B cell (primary cell): ENCODE data around the gene KLHDC8A. TPM values are rescaled to one million over a fixed set of nuclear protein-coding genes. Genes with fewer than 3 reads are reported as not detected.
"Not testable (repeated sequence)": the region's sequence is repeated elsewhere in the genome, so short reads cannot be mapped to it uniquely, and the experiment has no call there.

Experiments
- ATAC-seq: fragments of 200-7000 bp; cut with Tn5 transposase; one replicate; pipeline ENCODE4 v1.10.0; 2021; ENCODE audit warnings: low read depth, mild to moderate bottlenecking, moderate number of reproducible peaks, moderate library complexity
- CTCF ChIA-PET: fragments of 350-600 bp; sonication (Branson Sonifier 250); formaldehyde crosslinking; loops from one replicate; lab custom pipeline; 2021; ENCODE audit warnings: antibody characterized with exemption, inconsistent platforms; lab: Charles Lee
- POLR2A ChIA-PET: fragments of 350-600 bp; sonication (Branson Sonifier 250); formaldehyde crosslinking; loops from one replicate; lab custom pipeline; 2021; ENCODE audit warnings: antibody characterized with exemption; lab: Charles Lee
- DNase-seq: peaks from one replicate; pipeline ENCODE4 v3.0.0; 2013
- H2AFZ ChIP-seq: 2 replicates; pipeline ENCODE4 v1.6.1; 2012; ENCODE audit warnings: mild to moderate bottlenecking, low read depth, low read length; ENCODE audit not compliant: insufficient read depth, poor library complexity, severe bottlenecking
- H3K27ac ChIP-seq, 2 donors: 1 replicate in 1 of 2; 2 replicates in 1 of 2; pipeline ENCODE4 v1.5.1; 2012 to 2013; ENCODE audit warnings: low read length in 2 of 2, mild to moderate bottlenecking in 2 of 2, moderate library complexity in 1 of 2
- H3K27me3 ChIP-seq, 4 experiments: fragments of 200-600 bp in 1 of 4; sonication (generic) in 1 of 4; replicated peaks in 1 of 4; 1 replicate in 2 of 4; 2 replicates in 2 of 4; pipeline versions ENCODE4 v1.6.1 to v1.7.0; 2013 to 2016; ENCODE audit warnings: low read length in 3 of 4, mild to moderate bottlenecking in 2 of 4, mixed read lengths in 1 of 4, moderate library complexity in 1 of 4; ENCODE audit not compliant: insufficient read depth in 4 of 4, control insufficient read depth in 3 of 4; ENCODE audit errors: control extremely low read depth in 1 of 4
- H3K36me3 ChIP-seq, 2 experiments: replicated peaks in 1 of 2; 1 replicate in 1 of 2; 2 replicates in 1 of 2; pipeline versions ENCODE4 v1.6.1 to v1.7.1; 2013; ENCODE audit warnings: low read length in 1 of 2; ENCODE audit not compliant: insufficient read depth in 2 of 2, control insufficient read depth in 1 of 2; ENCODE audit errors: control extremely low read depth in 1 of 2, extremely low read depth in 1 of 2
- H3K4me1 ChIP-seq, 2 donors: fragments of 200-600 bp in 1 of 2; sonication (generic) in 1 of 2; 1 replicate in 1 of 2; 2 replicates in 1 of 2; pipeline versions ENCODE4 v1.5.1 to v1.6.1; 2013 to 2017; ENCODE audit warnings: low read length in 2 of 2; ENCODE audit not compliant: control insufficient read depth in 2 of 2, insufficient read depth in 2 of 2
- H3K4me2 ChIP-seq: replicated peaks from 2 replicates; pipeline ENCODE3; 2012; ENCODE audit warnings: mild to moderate bottlenecking, low read depth, low read length; ENCODE audit not compliant: poor library complexity, severe bottlenecking
- H3K4me3 ChIP-seq, 5 experiments: fragments of 200-600 bp in 1 of 5; sonication (generic) in 1 of 5; 1 replicate in 3 of 5; 2 replicates in 2 of 5; pipeline versions ENCODE4 v1.5.1 to v1.7.0; 2011 to 2016; ENCODE audit warnings: low read length in 4 of 5, mild to moderate bottlenecking in 4 of 5, low read depth in 2 of 5, control low read depth in 1 of 5, moderate library complexity in 1 of 5; ENCODE audit not compliant: insufficient read depth in 1 of 5; ENCODE audit errors: control extremely low read depth in 1 of 5, extremely low read depth in 1 of 5
- H3K79me2 ChIP-seq: fragments of 200-600 bp; sonication (generic); one replicate; pipeline ENCODE4 v1.6.0; 2016; ENCODE audit warnings: low read length; ENCODE audit not compliant: control insufficient read depth, insufficient read depth
- H3K9ac ChIP-seq: fragments of 200-600 bp; sonication (generic); 2 replicates; pipeline ENCODE4 v1.6.1; 2017; ENCODE audit warnings: mild to moderate bottlenecking, low read length, moderate library complexity
- H3K9me3 ChIP-seq, 3 donors: one replicate each; pipeline versions ENCODE4 v1.6.1 to v1.7.1; 2013; ENCODE audit warnings: low read length in 2 of 3; ENCODE audit not compliant: control insufficient read depth in 2 of 3, insufficient read depth in 1 of 3; ENCODE audit errors: control extremely low read depth in 1 of 3
- H4K20me1 ChIP-seq: 2 replicates; pipeline ENCODE4 v1.6.0; 2012; ENCODE audit warnings: mild to moderate bottlenecking, low read length; ENCODE audit not compliant: insufficient read depth, control insufficient read depth, poor library complexity, severe bottlenecking
- H3K27ac Mint-ChIP-seq: one replicate; pipeline ENCODE4 v1.8.0; 2021; ENCODE audit warnings: mixed read lengths
- H3K27me3 Mint-ChIP-seq: one replicate; pipeline ENCODE4 v1.8.0; 2021; ENCODE audit warnings: mixed read lengths
- H3K4me1 Mint-ChIP-seq: one replicate; pipeline ENCODE4 v1.8.0; 2021; ENCODE audit warnings: mixed read lengths
- H3K4me3 Mint-ChIP-seq: one replicate; pipeline ENCODE4 v1.8.0; 2021; ENCODE audit warnings: mixed read lengths
- H3K9me3 Mint-ChIP-seq: one replicate; pipeline ENCODE4 v1.8.0; 2022; ENCODE audit warnings: mixed read lengths; ENCODE audit not compliant: insufficient read depth
- EZH2 ChIP-seq: IDR thresholded peaks from 2 replicates; pipeline ENCODE4 v1.6.1; 2012; ENCODE audit warnings: borderline replicate concordance, low read depth, mild to moderate bottlenecking, moderate library complexity, low read length; ENCODE audit not compliant: insufficient read depth, poor library complexity, severe bottlenecking
- WGBS: methylation state at CpG from one replicate; pipeline ENCODE4 v1.1.5; 2013; ENCODE audit warnings: missing lambda C conversion rate; ENCODE audit not compliant: insufficient coverage; 5-methylcytosine and 5-hydroxymethylcytosine counted together
- intact Hi-C: fragments of 100-400 bp; cut with micrococcal nuclease; formaldehyde crosslinking; loops from one replicate; pipeline ENCODE4 v1.10.0; 2022
- polyA plus RNA-seq: library from polyadenylated mRNA; depleted of rRNA; stranded (reverse); fragments of >200 nt; gene quantifications from 2 replicates; pipeline ENCODE4 v1.2.3, GENCODE V29; 2012
- total RNA-seq, 2 donors: library from RNA; stranded (reverse); fragments of 120-200 nt in 1 of 2; gene quantifications; 1 replicate in 1 of 2; 2 replicates in 1 of 2; pipeline versions ENCODE4 v1.2.3 to v1.2.4, GENCODE V29; 2013 to 2022
- TF ChIP-seq, protein P1 (sequence below): fragments of 200-600 bp; IDR thresholded peaks from one replicate; pipeline ENCODE4 v1.8.0; 2022; ENCODE audit warnings: antibody characterized with exemption, mild to moderate bottlenecking

The KLHDC8A gene
- total and polyA plus RNA-seq, 2 donors (not counting 1 experiment from before 2014, with no cell fraction given) = 0.39 to 0.60 TPM

DNA sequence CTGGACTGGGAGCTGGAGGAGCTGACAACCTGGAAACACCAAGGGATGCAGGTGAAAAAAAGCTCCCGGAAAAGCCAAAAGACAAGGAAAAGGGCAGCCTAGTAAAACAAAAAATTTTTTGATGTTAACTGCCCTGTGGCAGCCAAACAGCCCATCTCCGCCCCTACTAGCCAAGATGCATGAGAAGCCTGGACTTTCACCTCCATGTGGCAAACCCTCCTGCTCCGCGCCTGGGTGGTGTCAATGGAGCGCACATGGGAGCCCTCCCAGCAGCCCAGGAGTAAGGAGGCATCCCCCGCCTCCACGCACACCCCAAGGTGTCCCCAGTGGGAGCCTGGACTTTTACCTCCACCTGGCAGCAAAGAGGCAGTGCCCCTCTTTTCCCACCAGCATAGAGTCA lies 34.7 kb upstream of the KLHDC8A start:
- TF ChIP-seq EZH2 = no peak
- TF ChIP-seq, protein P1, sequence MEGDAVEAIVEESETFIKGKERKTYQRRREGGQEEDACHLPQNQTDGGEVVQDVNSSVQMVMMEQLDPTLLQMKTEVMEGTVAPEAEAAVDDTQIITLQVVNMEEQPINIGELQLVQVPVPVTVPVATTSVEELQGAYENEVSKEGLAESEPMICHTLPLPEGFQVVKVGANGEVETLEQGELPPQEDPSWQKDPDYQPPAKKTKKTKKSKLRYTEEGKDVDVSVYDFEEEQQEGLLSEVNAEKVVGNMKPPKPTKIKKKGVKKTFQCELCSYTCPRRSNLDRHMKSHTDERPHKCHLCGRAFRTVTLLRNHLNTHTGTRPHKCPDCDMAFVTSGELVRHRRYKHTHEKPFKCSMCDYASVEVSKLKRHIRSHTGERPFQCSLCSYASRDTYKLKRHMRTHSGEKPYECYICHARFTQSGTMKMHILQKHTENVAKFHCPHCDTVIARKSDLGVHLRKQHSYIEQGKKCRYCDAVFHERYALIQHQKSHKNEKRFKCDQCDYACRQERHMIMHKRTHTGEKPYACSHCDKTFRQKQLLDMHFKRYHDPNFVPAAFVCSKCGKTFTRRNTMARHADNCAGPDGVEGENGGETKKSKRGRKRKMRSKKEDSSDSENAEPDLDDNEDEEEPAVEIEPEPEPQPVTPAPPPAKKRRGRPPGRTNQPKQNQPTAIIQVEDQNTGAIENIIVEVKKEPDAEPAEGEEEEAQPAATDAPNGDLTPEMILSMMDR = no peak
- no peak overlapping the region for H3K4me3 Mint-ChIP-seq
- no peak overlapping the region for H3K9ac ChIP-seq
- H3K36me3 ChIP-seq = no peaks in the 10 kb centered on the region
- H3K79me2 ChIP-seq = no peaks in the 10 kb centered on the region
- POLR2A ChIA-PET = no interaction called here
- H3K9me3 Mint-ChIP-seq = no peaks in the 10 kb centered on the region
- WGBS = 92% methylated on average over 7 of the region's 7 CpGs
- no peak overlapping the region for H3K27ac ChIP-seq
- no peak overlapping the region for H3K27ac Mint-ChIP-seq
- H3K4me2 ChIP-seq = no peak overlapping the region
- no peak for DNase-seq
- intact Hi-C loops = no loop called here
- no peak overlapping the region for H2AFZ ChIP-seq
- H3K4me3 ChIP-seq = no peak overlapping the region
- ATAC-seq = no peak
- H3K9me3 ChIP-seq = no peaks in the 10 kb centered on the region
- H3K4me1 ChIP-seq = no peaks in the 10 kb centered on the region
- no peaks in the 10 kb centered on the region for H3K4me1 Mint-ChIP-seq
- peaks cover 0 to 17% (median 3%) of the 10 kb centered on the region in 4 experiments for H3K27me3 ChIP-seq
- CTCF ChIA-PET = interaction anchor here (0.7 to 1.9 kb wide), 3 partner anchors 37 to 268 kb away, joined by 3 to 7 read pairs (median 3); no protein-coding TSS in a partner anchor
- peaks cover 32% of the 10 kb centered on the region for H3K27me3 Mint-ChIP-seq
- no peaks in the 10 kb centered on the region for H4K20me1 ChIP-seq

DNA sequence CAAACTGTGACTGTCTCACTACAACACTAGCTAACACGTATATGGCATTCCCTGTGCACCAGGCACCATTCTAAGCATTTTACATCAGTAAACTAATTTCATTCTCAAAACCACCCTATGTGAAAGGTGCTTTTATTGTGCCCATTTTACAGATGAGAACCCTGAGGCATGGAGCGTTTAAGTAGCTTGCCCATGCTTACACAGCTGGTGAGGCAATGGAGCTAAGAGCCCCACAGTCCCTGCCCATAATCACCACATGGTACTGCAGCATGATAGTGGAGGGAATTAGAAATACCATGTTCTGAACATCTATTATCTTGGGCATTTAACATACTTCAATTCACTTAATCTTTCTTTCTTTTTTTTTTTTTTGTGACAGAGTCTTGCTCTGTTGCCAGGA lies 31.1 kb upstream of the KLHDC8A start:
- intact Hi-C loops = no loop called here
- H3K27ac Mint-ChIP-seq = no peak overlapping the region
- H3K27me3 Mint-ChIP-seq = peaks cover 35% of the 10 kb centered on the region
- no peaks in the 10 kb centered on the region for H3K9me3 ChIP-seq
- no peaks in the 10 kb centered on the region for H3K4me1 Mint-ChIP-seq
- H2AFZ ChIP-seq = no peak overlapping the region
- no CpG with 5 or more reads among the region's 2 CpGs for WGBS
- no peak overlapping the region for H3K4me3 Mint-ChIP-seq
- H4K20me1 ChIP-seq = no peaks in the 10 kb centered on the region
- H3K27me3 ChIP-seq = peaks cover 0 to 13% (median 3%) of the 10 kb centered on the region in 4 experiments
- no peaks in the 10 kb centered on the region for H3K4me1 ChIP-seq
- DNase-seq = no peak
- no peak for ATAC-seq
- TF ChIP-seq, protein P1 = no peak
- no peak for TF ChIP-seq EZH2
- H3K27ac ChIP-seq = no peak overlapping the region
- ChIA-PET POLR2A (no interaction called here), CTCF (interaction anchor here (0.9 to 4.4 kb wide), 4 partner anchors 9 to 136 kb away, joined by 3 to 22 read pairs (median 8); no protein-coding TSS in a partner anchor)
- H3K9me3 Mint-ChIP-seq = no peaks in the 10 kb centered on the region
- H3K4me3 ChIP-seq = no peak overlapping the region
- H3K36me3 ChIP-seq = no peaks in the 10 kb centered on the region
- no peak overlapping the region for H3K4me2 ChIP-seq
- H3K9ac ChIP-seq = no peak overlapping the region
- no peaks in the 10 kb centered on the region for H3K79me2 ChIP-seq

DNA sequence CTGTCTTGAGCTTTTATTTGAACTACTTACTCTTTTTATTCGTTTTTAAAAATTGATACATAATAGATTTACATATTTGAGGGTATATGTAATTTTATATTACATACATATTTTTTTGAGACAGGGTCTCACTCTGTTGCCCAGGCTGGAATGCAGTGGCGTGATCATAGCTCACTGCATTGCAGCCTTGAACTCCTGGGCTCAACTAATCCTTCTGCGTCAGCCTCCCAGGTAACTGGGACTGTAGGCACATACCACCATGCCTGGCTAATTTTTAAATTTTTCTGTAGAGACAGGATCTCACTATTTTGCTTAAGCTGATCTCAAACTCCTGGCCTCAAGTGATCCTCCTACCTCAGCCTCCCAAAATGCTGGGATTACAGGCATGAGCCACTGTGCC lies 26.3 kb upstream of the KLHDC8A start:
- H3K27ac Mint-ChIP-seq, H2AFZ ChIP-seq, H3K4me2 ChIP-seq, ATAC-seq, H3K27ac ChIP-seq, intact Hi-C loops, H3K4me3 ChIP-seq, H4K20me1 ChIP-seq, H3K27me3 ChIP-seq, H3K4me1 ChIP-seq, H3K9me3 Mint-ChIP-seq, DNase-seq, H3K4me1 Mint-ChIP-seq, H3K9me3 ChIP-seq, H3K9ac ChIP-seq, POLR2A ChIA-PET, H3K79me2 ChIP-seq, H3K4me3 Mint-ChIP-seq, H3K36me3 ChIP-seq: not testable (repeated sequence)
- CTCF ChIA-PET = interaction anchor here (0.7 kb wide), 1 partner anchor 142 kb away, joined by 3 read pairs; no protein-coding TSS in a partner anchor
- 95% methylated on average over 2 of the region's 3 CpGs for WGBS
- peaks cover 31% of the 10 kb centered on the region for H3K27me3 Mint-ChIP-seq
